SU-DHL-6 (cell line): ENCODE data around the gene DNAL1.

Experiments used
- H2AFZ ChIP-seq: fragments of 200-600 bp; sonication (generic); 2 replicates; pipeline ENCODE4 v1.6.1; 2014; ENCODE audit warnings: low read depth, mild to moderate bottlenecking, moderate library complexity, mixed read lengths, antibody characterized with exemption, low read length; ENCODE audit not compliant: severe bottlenecking
- H3F3A ChIP-seq: fragments of 200-600 bp; shearing (Covaris generic); 2 replicates; pipeline ENCODE4 v1.6.0; 2016; ENCODE audit warnings: antibody characterized with exemption, mild to moderate bottlenecking; ENCODE audit not compliant: insufficient read depth
- H3K27ac ChIP-seq: fragments of 200-600 bp; sonication (generic); 2 replicates; pipeline ENCODE4 v1.5.1; 2016; ENCODE audit warnings: low read depth, mild to moderate bottlenecking, low read length, moderate library complexity, mixed read lengths
- H3K27me3 ChIP-seq: fragments of 200-600 bp; sonication (generic), shearing (Covaris generic); 2 replicates; pipeline ENCODE4 v1.6.0; 2014; ENCODE audit warnings: mild to moderate bottlenecking, low read length
- H3K36me3 ChIP-seq: fragments of 200-600 bp; sonication (generic); 2 replicates; pipeline ENCODE4 v1.6.1; 2014; ENCODE audit warnings: mild to moderate bottlenecking, low read length, mixed read lengths
- H3K4me2 ChIP-seq: fragments of 300-600, 200-600 bp; shearing (Covaris generic), sonication (generic); 2 replicates; pipeline ENCODE4 v1.6.0; 2014; ENCODE audit warnings: low read length, low read depth, mild to moderate bottlenecking; ENCODE audit not compliant: poor library complexity, severe bottlenecking
- H3K4me3 ChIP-seq: fragments of 200-600 bp; sonication (generic); 2 replicates; pipeline ENCODE4 v1.5.1; 2014; ENCODE audit warnings: antibody characterized with exemption, low read length, mild to moderate bottlenecking, mixed read lengths; ENCODE audit not compliant: insufficient read depth, poor library complexity, severe bottlenecking
- H3K79me2 ChIP-seq: fragments of 200-600 bp; sonication (generic); 2 replicates; pipeline ENCODE4 v1.6.1; 2014; ENCODE audit warnings: mild to moderate bottlenecking, low read length, moderate library complexity; ENCODE audit not compliant: insufficient read depth
- H3K9ac ChIP-seq: fragments of 200-600 bp; sonication (generic); 2 replicates; pipeline ENCODE4 v1.7.0; 2014; ENCODE audit warnings: mild to moderate bottlenecking, low read length
- H3K9me2 ChIP-seq: fragments of 200-600 bp; sonication (generic); replicated peaks from 2 replicates; pipeline ENCODE4 v1.6.1; 2014; ENCODE audit warnings: low read length; ENCODE audit not compliant: insufficient read depth
- H3K9me3 ChIP-seq: fragments of 200-600 bp; sonication (generic); 2 replicates; pipeline ENCODE4 v1.6.1; 2014; ENCODE audit warnings: low read length, mixed read lengths; ENCODE audit not compliant: insufficient read depth
- H4K20me1 ChIP-seq: fragments of 200-600 bp; sonication (generic); 2 replicates; pipeline ENCODE4 v1.6.1; 2014; ENCODE audit warnings: low read depth, mild to moderate bottlenecking, antibody characterized with exemption, low read length, moderate library complexity, mixed read lengths
- CTCF ChIP-seq: fragments of 200-600 bp; sonication (generic); IDR thresholded peaks from one replicate; pipeline ENCODE4 v1.5.1; 2017; ENCODE audit warnings: antibody characterized with exemption, mild to moderate bottlenecking, low read length, moderate library complexity; ENCODE audit not compliant: insufficient read depth, poor library complexity, severe bottlenecking
- EZH2phosphoT487 ChIP-seq: fragments of 200-600 bp; sonication (generic), shearing (Covaris generic); conservative IDR thresholded peaks from 2 replicates; pipeline ENCODE4 v1.6.1; 2018; ENCODE audit warnings: mild to moderate bottlenecking, antibody characterized with exemption, low read length, moderate library complexity, mixed read lengths

DNAL1 gene

DNA sequence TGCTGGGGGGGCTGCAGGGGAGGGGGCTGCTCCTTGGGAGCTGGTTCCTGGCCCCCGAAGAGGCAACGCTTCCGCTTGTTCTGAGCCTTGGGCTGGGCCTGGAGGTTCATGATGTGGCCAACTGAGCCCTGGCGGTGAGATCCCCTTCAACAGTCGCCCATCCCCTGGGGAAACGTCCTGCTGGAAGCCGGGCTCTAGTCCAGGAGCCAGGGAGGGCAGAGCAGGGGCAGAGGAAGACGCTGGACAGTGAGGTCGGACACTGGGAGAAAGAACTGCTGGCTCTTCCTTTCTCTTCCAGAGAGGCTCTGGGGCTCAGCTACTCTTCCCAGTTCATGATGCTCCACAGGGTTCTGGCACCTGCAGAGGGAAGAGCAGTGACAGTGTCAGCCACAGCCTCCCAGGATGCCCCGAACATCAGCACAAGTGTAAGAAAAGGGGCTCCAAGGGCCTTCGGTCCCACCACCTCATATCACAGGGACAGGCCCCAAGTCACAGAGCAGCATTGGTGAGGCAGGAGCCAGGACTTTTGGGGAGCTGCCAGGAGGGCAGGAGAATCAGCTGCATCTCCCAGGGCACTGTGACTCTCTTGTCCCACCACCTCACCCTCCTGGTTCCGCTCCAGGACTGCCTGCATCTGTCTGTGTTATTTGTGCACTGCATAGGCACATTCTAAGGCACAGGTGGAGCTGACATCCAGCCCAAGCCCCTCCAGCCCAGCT, 95.3 kb downstream of the DNAL1 start:
- Histone ChIP-seq H3K9me2 (no peaks in the 10 kb centered on the region), H3F3A (peaks cover 18% of the 10 kb centered on the region; the same call in 1 of the 2 replicates), H3K4me2 (no peak overlapping the region), H3K27me3 (no peaks in the 10 kb centered on the region), H3K9me3 (no peaks in the 10 kb centered on the region), H3K27ac (no peak overlapping the region), H4K20me1 (peaks cover 8% of the 10 kb centered on the region), H2AFZ (no peak overlapping the region), H3K79me2 (peaks cover 89% of the 10 kb centered on the region), H3K9ac (no peak overlapping the region), H3K4me3 (no peak overlapping the region), H3K36me3 (peaks cover 12% of the 10 kb centered on the region; the same call in 1 of the 2 replicates)
- no peak for TF ChIP-seq EZH2phosphoT487
- TF ChIP-seq CTCF = no peak

- no peaks in the 10 kb centered on the region for H3K27me3 ChIP-seq
- H3K27ac ChIP-seq = peak overlapping the region; percentile 84; the same call in 1 of the 2 replicates
- H3K79me2 ChIP-seq = peaks cover 89% of the 10 kb centered on the region
- H3K4me3 ChIP-seq = no peak overlapping the region
- no peaks in the 10 kb centered on the region for H3K9me3 ChIP-seq
- TF ChIP-seq CTCF (no peak), EZH2phosphoT487 (no peak)
- no peak overlapping the region for H2AFZ ChIP-seq
- H3F3A ChIP-seq = 0 out of 2 replicates have a peak, but pooled peaks cover 12% of the 10 kb centered on the region
- H3K9ac ChIP-seq = no peak overlapping the region
- H3K36me3 ChIP-seq = peaks cover 5% of the 10 kb centered on the region; the same call in 1 of the 2 replicates
- H3K9me2 ChIP-seq = no peaks in the 10 kb centered on the region
- no peak overlapping the region for H3K4me2 ChIP-seq
- peaks cover 5% of the 10 kb centered on the region; the same call in 1 of the 2 replicates for H4K20me1 ChIP-seq
These were observed 96.0 kb downstream of the DNAL1 start for GRCh38 chr14:73740618-73741326.

GRCh38 chr14:73741386-73741875, 96.6 kb downstream of the DNAL1 start:
- H3K9me2 ChIP-seq = no peaks in the 10 kb centered on the region
- peaks cover 95% of the 10 kb centered on the region for H3K79me2 ChIP-seq
- H3K9ac ChIP-seq = peak overlapping the region; percentile 49
- H3K27me3 ChIP-seq = no peaks in the 10 kb centered on the region
- 0 out of 2 replicates have a peak, but pooled peaks cover 11% of the 10 kb centered on the region for H3F3A ChIP-seq
- H2AFZ ChIP-seq = no peak overlapping the region
- TF ChIP-seq CTCF (no peak), EZH2phosphoT487 (no peak)
- peaks cover 5% of the 10 kb centered on the region; the same call in 1 of the 2 replicates for H4K20me1 ChIP-seq
- H3K9me3 ChIP-seq = no peaks in the 10 kb centered on the region
- peaks cover 4% of the 10 kb centered on the region; the same call in 1 of the 2 replicates for H3K36me3 ChIP-seq
- H3K4me2 ChIP-seq = peak overlapping the region; percentile 58
- H3K27ac ChIP-seq = peak overlapping the region; percentile 84
- no peak overlapping the region for H3K4me3 ChIP-seq
